ENCODE results near the gene RSPH6A.

Gene RSPH6A

DNA sequence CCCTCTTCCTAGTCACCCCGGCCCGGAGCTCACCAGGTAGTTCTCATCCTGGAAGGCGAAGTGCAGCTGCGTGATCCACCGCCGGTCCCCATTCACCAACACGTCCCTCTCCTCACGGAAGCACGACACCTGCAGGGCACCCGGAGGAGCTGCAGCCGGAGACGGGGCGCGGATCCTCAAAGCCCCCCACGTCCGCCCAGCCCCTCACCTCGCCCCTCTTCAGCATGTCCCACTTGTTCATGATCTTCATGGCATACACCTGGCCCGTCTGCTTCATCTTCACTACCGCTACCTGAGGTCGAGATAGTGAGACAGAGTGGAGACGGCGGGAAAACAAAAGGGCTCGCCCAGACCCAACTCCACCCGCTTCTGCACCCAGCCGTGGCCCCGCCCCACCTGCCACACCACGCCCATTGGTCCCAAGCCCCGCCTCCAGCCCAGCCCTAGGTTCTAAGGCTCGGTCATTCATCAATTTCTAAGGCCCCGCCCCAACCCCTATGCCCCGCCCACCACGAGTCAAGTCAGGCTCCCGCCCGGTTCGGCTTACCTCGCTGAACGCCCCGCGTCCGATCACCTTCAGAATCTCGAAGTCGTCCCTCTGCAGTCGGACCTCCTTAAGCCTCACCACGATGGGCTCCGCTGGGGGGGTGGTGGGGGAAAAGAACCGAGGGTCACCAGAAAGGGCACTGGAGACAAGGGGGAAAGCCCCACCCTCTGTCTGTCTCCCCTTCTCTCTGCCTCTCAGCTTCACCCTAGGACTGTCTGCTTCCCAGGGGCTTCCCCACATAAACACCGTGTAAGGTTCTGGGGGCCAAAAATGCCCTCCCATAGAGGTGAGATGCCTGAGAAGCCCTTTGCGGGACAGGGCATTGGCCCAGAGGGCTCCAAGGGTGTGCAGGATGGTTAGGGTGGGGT, 35.6 kb downstream of the RSPH6A start:
- peak; percentile 45 to 84 for DNase-seq

DNA sequence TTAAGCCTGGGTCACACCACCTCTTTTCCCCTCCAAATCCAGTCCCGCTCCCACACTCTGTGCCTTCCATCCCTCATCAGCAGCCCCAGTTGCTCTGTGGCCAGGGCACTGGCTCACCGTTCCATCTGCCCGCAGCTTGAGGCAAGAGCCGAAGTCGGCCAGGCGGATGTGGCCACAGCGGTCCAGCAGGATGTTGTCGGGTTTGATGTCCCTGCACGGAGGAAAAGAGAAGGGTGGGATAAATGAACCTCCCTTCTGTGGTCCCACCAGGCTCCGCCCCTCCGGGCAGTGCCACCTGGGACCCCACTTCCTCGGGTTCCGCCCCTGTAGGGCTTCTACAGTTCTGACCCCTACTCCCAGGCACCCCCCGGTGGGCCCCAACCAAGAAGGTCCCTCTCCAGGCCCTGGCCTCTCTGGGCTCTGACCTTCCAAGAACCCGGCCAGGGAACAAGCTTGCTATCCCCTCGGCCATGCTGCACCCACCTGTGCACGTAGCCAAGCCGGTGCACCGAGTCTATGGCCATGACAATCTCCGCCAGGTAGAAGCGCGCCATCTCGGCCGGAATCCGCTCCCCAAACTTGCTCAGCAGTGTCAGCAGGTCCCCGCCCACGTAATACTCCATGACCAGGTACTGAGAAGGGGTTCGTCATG, 37.0 kb downstream of the RSPH6A start:
- DNase-seq: no peak

- DNase-seq: no peak
Observed at GRCh38 chr19:45777395-45777961, 37.6 kb downstream of the RSPH6A start.

DNA sequence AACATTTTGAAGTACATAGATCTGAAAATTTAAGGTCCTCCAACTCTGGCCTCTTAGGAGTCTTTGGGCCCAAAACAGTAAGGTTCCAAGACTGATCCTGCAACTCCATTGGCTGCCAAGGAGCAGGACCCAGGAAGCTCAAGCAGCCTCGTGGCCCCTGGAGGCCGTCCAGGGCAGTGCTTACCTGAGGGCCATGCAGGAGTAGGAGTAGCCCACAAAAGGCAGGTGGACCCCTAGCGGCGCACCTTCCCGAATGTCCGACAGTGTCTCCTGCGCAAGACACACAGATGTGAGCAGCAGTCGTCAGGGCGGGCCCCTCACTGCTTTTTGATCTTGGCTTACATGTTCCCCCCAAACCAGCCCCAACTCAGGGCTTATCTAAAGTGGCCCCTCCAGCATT, 40.3 kb downstream of the RSPH6A start:
- DNase-seq: no peak

GRCh38 chr19:45773384-45773783, 41.7 kb downstream of the RSPH6A start:
- no peak for DNase-seq

DNA sequence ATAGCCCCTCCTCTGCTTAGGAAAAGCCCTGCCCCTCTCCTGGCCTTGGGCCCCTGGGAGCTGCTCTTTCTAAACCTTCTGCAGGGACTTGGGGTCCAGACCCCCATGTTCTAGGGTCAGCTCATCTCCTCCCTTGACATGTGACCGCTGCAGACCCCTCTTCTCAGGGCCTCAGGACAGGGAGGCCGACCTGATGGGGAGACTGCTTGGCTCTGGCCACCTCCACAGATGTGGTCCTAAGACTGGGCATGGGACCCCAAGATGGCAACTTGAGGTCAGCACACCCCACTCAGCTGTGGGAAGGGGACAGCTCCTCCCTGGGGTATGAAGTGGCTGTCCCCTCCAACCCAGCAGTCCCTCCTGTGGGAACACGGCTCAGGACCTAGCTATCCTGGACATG, 42.2 kb downstream of the RSPH6A start:
- DNase-seq: no peak

DNA sequence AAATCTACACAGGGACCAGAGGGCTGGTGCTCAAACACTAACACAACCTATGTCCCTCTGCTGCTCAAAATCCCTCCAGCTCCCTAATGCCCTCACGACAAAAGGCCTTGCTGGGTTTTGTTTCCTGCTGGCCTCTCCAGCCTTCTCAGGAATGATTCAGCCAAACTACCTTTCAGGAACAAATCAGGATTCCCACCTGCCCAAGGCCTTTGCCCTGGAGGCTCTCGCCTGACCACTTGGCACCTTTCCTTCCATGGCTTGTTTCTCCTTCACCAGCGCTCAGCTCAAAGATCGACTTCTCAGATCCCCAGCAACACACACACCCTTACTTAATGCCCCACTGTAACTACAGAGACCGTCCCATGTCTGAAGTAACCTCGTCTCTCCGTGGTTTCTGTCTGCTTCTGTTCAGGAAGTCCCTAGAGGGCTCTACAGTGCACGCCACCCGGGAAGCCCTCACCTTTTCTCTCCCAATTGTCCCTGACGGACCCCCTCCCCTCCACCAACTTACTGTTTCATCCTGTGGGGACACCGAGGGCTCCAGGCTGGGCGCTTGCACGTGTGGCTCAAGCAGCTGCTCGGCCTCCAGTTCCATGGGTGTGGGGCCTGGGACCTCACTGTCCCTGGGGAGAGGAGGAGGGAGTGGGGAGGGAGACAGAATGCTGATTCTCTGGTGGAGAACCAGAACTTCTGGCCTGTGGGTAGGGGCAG, 42.8 kb downstream of the RSPH6A start:
- DNase-seq: no peak

GRCh38 chr19:45771311-45771933, 43.7 kb downstream of the RSPH6A start:
- DNase-seq: no peak

- DNase-seq: peak; percentile 78 to 92
Observed at GRCh38 chr19:45770192-45771101, 44.7 kb downstream of the RSPH6A start.

GRCh38 chr19:45769821-45770191, 45.3 kb downstream of the RSPH6A start:
- DNase-seq: peak in 1 of 2 donors; percentile 22

DNA sequence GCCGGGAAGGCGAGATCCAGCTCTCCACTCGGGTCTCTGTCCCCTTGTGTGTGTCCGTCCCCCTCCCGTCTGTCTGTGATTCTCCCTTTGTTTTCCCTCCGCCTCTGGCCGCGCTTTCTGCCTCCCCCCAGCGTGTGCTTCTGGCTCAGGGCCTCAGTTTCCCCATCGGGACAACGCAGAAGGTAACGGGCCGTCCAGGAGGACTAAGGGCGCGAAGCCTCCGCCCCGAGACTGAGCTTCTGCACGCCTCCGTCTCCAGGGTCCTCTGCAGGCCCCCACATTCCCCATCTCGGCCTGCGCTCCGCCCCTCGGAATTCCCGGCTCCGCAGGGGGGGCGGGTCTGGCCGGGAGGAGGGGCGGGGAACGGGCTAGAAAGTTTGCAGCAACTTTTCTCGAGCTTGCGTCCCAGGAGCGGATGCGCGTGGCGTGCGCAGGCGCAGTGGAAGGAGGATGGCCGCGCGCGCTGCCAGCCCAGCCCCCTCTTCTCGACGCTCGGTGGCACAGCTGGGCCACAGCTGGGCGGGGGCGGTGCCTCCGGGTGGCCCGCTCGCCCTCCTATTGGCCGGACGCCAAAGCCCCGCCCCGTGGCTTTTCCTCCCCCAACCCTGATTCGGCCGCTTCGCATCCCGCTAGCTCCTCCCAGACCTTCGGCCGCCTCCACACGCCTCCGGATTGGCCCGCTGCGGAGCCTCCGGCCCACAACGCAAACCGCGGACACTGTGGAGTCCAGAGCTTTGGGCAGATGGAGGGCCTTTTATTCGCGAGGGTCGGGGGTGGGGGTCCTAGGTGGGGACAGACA, 45.9 kb downstream of the RSPH6A start, which contains the start of gene SIX5:
TSS of gene SIX5 (minus strand) at position 269 of the 799 bp plus-strand sequence. CDS start 408 bp downstream, outside the sequence.
- DNase-seq: peak; percentile 93 to 98

DNA sequence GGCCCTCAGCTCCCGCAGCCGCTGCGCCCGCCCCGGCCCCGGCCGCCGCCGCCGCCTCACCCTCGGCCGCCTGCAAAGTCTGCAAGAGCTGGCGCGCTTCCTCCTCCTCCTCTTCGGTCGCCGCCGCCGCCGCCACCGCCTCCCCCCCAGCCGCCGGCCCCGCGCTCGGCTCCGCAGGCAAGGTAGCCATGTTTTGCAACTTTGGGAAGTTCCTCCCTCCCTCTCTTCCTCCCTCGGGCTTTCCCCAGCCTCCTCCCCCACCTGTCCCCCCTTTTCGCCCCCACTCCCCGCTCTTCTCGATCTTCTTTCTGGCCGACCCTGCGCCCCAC, 46.5 kb downstream of the RSPH6A start:
- peak; percentile 61 to 67 for DNase-seq

DNA sequence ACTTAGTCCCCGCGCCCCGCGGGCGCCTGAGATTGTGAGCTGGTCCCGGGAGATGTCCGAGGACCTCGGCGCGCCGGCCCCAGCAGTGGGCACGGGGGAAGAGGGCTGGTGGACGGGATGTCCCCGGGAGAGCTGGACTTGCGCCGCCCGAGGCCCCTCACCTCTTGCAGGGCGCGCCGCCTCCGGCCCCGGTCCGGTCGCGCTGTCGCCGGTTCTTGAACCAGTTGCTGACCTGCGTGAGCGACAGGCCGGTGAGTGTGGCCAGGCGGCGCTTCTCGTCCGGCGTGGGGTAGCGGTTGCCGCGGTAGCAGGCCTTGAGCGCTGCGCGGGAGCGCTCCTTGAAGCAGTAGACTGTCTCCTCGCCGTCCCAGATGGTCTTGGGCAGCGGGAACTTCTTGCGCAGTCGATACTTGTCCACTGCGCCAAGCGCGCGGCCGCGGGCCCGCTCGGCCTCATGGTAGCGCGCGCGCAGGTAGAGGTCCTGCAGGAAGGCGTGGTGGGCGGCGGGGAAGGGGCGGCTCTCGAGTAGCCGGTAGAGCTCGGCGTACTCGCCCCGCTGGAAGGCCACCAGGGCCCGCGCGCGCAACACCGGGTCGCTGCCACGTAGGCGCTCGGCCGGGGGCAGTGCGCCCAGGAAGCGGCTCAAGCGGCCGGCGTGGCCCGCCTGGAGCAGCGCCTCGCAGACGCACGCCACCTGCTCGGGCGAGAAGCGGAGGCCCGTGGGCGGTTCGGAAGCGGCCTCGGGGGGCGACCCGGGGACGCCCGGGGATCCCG, 47.0 kb downstream of the RSPH6A start:
- DNase-seq: no peak

GRCh38 chr19:45767410-45767880, 47.7 kb downstream of the RSPH6A start:
- DNase-seq: peak in 1 of 2 donors; percentile 11

GRCh38 chr19:45766869-45767346, 48.2 kb downstream of the RSPH6A start:
- no peak for DNase-seq

GRCh38 chr19:45766296-45766868, 48.7 kb downstream of the RSPH6A start:
- DNase-seq: no peak

- DNase-seq: no peak
Observed at GRCh38 chr19:45765702-45766295, 49.3 kb downstream of the RSPH6A start.

DNA sequence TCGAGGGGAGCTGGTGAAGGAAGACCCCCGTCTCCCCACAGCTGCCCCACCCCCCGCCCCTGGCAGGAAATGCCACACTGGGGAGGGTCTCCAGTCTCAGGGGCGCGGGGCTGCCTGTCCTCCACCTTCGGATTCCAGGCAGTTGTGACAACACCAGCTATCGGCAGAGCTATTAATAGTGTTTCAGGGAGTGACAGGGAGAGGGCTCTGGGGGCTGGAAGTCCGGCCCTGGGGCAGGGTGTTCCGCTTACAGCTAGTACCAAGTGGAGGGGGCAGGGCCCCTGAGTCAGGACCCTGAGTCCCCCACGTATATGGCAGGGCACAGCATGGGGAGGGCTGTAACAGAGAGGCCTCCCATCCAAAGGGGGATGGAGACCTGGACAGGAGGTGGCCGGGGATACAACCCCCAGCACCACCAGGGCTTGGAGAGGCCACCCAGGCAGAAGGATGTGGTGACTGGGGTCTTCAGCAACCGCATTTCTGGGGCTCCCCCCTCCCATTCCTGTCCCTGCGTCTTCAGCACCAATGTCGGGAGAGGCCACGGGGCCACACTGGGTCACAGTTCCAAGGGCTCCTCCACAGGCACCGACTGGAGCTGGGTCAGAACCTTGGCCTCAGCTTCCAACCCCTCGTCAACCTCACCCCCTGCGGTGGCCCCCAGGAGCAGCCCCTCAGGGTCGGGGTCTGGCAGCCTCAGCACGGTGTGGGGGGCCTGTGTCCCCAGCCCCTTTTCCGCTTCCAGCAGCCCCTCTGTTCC, 50.0 kb downstream of the RSPH6A start:
- DNase-seq: no peak
